RWPE2 (cell line): ENCODE data around the gene C2orf81.

Experiments
- ATAC-seq: fragments of 200-7000 bp; cut with Tn5 transposase; 3 replicates; pipeline ENCODE4 v1.9.1; 2021; ENCODE audit warnings: low read depth
- DNase-seq: peaks from one replicate; pipeline ENCODE4 v3.0.0-alpha.2; 2020; ENCODE audit warnings: low spot score
- H3K27ac ChIP-seq: fragments of 450-650 bp; 2 replicates; pipeline ENCODE4 v1.5.1; 2017; ENCODE audit warnings: mild to moderate bottlenecking; ENCODE audit not compliant: poor library complexity, severe bottlenecking
- H3K27me3 ChIP-seq: fragments of 250-450 bp; sonication (Bioruptor Pico); 2 replicates; pipeline ENCODE4 v1.5.1; 2021; ENCODE audit warnings: mild to moderate bottlenecking, moderate library complexity; ENCODE audit not compliant: insufficient read depth, poor library complexity, severe bottlenecking
- H3K36me3 ChIP-seq: fragments of 250-450 bp; sonication (Bioruptor Pico); 2 replicates; pipeline ENCODE4 v1.5.1; 2020; ENCODE audit warnings: low read depth, mild to moderate bottlenecking, moderate library complexity
- H3K4me1 ChIP-seq: fragments of 250-450 bp; sonication (Bioruptor Pico); 2 replicates; pipeline ENCODE4 v1.5.1; 2021; ENCODE audit warnings: mild to moderate bottlenecking, moderate library complexity; ENCODE audit not compliant: insufficient read depth, poor library complexity, severe bottlenecking
- H3K4me3 ChIP-seq: fragments of 250-450 bp; sonication (Bioruptor Pico); 2 replicates; pipeline ENCODE4 v1.5.1; 2021; ENCODE audit warnings: mild to moderate bottlenecking, moderate library complexity; ENCODE audit not compliant: severe bottlenecking
- H3K9me3 ChIP-seq: fragments of 250-450 bp; sonication (Bioruptor Pico); 2 replicates; pipeline ENCODE4 v1.5.1; 2021; ENCODE audit warnings: mild to moderate bottlenecking, moderate library complexity; ENCODE audit not compliant: severe bottlenecking
- CTCF ChIP-seq: fragments of 450-650 bp; IDR thresholded peaks from one replicate; pipeline ENCODE4 v1.5.1; 2017; ENCODE audit warnings: mild to moderate bottlenecking, moderate library complexity; ENCODE audit not compliant: poor library complexity, severe bottlenecking

C2orf81 gene

GRCh38 chr2:74378007-74378406 is 43.4 kb downstream of the C2orf81 start:
- no peak for DNase-seq
- Histone ChIP-seq H3K4me3 (no peak overlapping the region), H3K36me3 (peaks cover 18% of the 10 kb centered on the region), H3K27me3 (no peaks in the 10 kb centered on the region), H3K4me1 (no peaks in the 10 kb centered on the region), H3K27ac (no peak overlapping the region), H3K9me3 (no peaks in the 10 kb centered on the region)
- no peak for ATAC-seq
- no peak for TF ChIP-seq CTCF

- ATAC-seq (no peak), DNase-seq (no peak)
- H3K4me1 ChIP-seq, result no peaks in the 10 kb centered on the region
- no peak for TF ChIP-seq CTCF
- no peak overlapping the region for H3K27ac ChIP-seq
- H3K36me3 ChIP-seq, result peaks cover 25% of the 10 kb centered on the region
- no peaks in the 10 kb centered on the region for H3K27me3 ChIP-seq
- no peak overlapping the region for H3K4me3 ChIP-seq
- no peaks in the 10 kb centered on the region for H3K9me3 ChIP-seq
These were observed 45.6 kb downstream of the C2orf81 start for GRCh38 chr2:74375838-74376237.

- peak; percentile 59; the same call in 1 of the 3 replicates for ATAC-seq
- peaks cover 34% of the 10 kb centered on the region for H3K36me3 ChIP-seq
- H3K4me1 ChIP-seq, result no peaks in the 10 kb centered on the region
- no peaks in the 10 kb centered on the region for H3K9me3 ChIP-seq
- no peak overlapping the region for H3K27ac ChIP-seq
- H3K4me3 ChIP-seq, result no peak overlapping the region
- DNase-seq, result no peak
- H3K27me3 ChIP-seq, result no peaks in the 10 kb centered on the region
- no peak for TF ChIP-seq CTCF
These were observed 46.8 kb downstream of the C2orf81 start for GRCh38 chr2:74374509-74375205.

GRCh38 chr2:74373985-74374384 is 47.4 kb downstream of the C2orf81 start:
- Histone ChIP-seq H3K4me3 (no peak overlapping the region), H3K9me3 (no peaks in the 10 kb centered on the region), H3K27ac (no peak overlapping the region), H3K36me3 (peaks cover 38% of the 10 kb centered on the region), H3K27me3 (no peaks in the 10 kb centered on the region), H3K4me1 (no peaks in the 10 kb centered on the region)
- ATAC-seq, result no peak
- TF ChIP-seq CTCF, result no peak
- no peak for DNase-seq

GRCh38 chr2:74373221-74373676 is 48.2 kb downstream of the C2orf81 start:
- Histone ChIP-seq H3K4me3 (no peak overlapping the region), H3K9me3 (no peaks in the 10 kb centered on the region), H3K27me3 (no peaks in the 10 kb centered on the region), H3K36me3 (peaks cover 41% of the 10 kb centered on the region), H3K4me1 (no peaks in the 10 kb centered on the region), H3K27ac (no peak overlapping the region)
- TF ChIP-seq CTCF, result no peak
- ATAC-seq (no peak), DNase-seq (no peak)
